NCI-H2029 (cell line): ENCODE data around the gene IL20RA.
"Not testable (repeated sequence)": the region's sequence is repeated elsewhere in the genome, so short reads cannot be mapped to it uniquely, and the experiment has no call there.

Source experiments
- DNase-seq: peaks from one replicate; lab custom pipeline; 2025; lab: John Stamatoyannopoulos, UW

Gene IL20RA

DNA sequence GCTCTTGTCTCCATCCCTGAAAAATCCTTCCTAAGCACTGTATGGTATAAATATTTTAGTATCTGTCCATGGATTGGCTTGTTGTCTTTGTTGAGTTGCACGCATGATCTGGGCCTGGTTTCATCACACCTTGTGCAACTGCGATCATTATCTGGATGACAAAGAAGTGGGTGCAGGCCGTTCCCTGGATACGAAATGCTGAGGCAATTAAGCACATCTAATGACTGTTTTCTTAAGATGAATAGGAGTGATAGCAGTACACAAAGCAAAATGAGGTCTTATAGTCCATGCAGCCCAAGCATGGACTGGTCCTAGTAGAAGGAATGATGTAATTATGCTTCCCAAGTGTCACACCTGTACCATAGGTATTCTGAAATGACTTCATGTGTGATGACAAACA, 74.8 kb downstream of the IL20RA start:
- DNase-seq, result no peak

DNA sequence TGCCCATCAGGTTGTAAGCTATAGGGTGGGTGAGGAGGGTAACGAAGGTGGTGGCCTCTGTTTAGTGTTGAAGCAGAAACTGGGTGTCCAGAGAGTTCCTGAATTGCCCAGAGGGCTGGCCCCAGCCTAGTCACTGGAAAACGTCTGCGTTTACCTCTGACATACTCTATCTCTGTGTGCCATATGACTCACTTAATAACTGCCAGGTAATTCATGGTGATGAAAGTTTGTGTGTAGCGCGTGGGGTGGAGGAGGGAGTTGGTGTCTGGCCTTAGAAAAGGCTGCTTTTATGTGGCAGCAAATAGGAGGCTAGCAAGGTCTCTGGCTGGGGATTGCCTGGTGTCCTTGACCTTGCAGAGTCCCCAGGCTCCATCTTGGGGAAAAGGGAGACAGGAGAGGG, 75.3 kb downstream of the IL20RA start:
- no peak for DNase-seq

DNA sequence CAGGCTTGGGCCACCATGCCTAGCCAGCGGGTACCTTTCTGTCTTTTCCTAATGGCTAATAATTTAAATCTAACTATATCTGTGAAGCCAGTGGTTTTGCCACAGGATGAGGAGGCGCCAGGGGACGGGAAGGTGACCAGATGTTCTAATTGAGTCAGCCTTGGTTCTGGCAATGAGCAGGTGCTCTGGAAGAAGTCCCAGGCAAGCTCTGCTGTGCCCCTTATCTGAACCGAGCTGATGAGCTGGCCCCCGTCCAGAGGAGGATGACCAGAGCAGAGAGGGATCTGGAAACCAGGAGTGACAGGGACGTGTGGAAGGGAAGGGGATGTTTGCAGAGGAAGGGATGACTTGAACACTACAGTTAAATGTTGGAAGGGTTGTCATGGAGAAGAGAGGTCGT, 75.9 kb downstream of the IL20RA start:
- no peak for DNase-seq

DNA sequence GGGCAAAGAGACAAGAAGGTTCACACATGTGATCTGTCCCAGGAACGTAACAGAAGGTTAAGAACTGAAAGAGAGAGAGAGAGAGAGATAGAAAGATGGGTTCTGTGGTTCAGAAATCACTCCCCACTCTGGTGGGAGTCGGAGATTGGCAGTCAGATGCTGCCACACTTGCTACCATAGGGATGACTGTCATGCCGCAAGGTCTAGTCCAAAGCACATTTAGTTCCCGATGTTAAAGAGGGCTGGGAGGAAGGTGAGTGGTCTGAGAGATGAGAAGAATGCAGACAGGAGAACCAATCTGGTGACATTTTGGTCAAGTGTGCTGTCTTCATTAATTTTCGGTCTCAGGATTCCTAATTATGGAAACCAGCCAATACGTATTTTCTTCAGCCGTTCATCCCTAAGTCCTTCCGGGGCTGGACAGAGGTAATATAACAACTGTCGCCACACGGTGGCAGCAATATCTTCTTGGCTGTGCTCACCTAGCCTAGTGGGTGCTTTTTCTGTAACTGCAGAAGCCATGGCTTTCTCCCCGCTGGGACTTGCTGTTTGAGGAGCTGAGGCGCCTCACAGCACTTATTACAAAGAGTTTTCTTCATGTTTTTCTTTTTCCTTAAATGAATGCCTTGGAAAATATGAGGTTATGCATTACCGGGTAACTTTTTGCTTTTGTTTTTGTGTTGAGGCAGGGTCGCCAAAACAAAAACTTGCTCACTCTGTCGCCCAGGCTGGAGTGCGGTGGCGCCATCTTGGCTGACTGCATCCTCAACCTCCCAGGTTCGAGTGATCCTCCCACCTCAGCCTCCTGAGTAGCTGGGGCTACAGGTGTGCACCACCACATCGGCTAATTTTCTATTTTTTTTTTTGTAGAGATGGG, 76.7 kb downstream of the IL20RA start:
- peak; percentile 58 for DNase-seq

DNA sequence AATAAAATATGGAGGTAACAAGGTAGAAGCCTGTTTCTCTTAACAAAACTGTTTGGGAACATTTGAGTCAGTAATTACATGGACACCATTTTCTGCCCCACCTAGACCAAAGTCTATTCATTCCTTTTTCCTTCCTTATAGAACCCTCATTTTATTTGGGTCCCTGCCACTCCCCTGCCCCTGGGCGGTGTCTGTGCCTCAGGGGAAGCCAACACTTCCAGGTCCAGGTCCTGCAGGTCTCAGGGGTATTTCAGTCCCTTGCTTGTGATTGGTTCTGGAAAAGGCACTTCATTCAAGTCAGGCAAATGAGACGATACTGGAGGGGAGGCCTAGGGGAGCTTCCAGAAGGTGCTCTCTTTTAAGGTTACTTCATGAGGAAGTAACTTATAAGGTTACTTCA, 80.4 kb downstream of the IL20RA start:
- DNase-seq, result no peak

DNA sequence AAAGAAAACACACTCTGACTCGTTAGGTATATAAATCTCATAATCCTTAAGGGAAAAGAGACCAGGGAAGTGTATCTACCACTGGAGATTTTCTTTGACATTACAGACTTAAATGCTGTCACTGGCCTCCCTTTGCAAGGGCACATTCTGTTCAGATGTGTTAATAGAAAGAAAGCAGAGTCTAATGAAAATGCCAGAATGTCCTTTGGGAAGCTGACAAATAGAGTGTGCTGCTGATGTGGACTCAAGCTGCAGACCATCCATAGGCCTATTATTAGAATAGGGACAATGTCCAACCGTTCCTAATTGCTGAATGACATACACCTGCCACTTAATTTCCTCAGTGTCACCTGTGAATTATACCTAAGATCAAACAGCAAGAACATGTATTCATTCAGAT, 81.5 kb downstream of the IL20RA start:
- no peak for DNase-seq

DNA sequence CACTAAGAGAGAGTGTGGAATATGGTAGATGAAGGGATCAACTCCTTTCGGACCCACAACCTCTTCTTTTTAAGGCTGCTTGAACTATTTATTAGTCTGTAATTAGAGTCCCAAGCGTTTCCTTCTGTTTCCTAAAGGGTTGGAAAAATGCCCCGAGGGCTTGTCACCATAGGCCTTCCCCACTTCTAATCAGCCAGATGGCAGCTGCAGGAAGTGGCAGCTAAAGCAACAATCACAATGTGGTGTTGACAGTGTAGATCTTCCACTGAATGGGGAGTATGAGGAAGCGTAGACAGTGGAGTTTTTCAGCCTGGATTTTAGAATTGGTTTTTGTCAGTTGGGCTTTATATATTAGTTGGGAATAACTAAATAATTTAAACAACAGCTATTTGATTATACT, 82.1 kb downstream of the IL20RA start:
- DNase-seq, result peak; percentile 84

DNA sequence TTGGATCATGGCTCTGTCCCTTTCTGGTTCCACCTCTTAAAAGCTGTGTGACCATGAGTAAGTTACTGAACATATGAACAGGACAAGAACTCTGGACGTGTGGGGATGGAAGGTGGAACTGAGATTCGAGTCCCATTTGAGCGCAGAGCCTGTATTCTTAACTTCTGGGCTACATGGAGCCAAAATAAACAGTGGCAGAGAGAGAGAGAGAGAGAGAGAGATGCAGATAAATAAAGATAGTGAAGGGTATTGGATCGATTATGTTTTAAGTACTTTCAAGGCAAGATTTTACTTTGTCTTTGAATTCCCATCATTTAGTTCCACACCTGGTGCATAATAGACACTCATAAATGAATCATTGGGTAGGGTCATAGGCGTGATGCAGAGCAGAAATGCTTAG, 82.9 kb downstream of the IL20RA start:
- DNase-seq, result peak; percentile 17

DNA sequence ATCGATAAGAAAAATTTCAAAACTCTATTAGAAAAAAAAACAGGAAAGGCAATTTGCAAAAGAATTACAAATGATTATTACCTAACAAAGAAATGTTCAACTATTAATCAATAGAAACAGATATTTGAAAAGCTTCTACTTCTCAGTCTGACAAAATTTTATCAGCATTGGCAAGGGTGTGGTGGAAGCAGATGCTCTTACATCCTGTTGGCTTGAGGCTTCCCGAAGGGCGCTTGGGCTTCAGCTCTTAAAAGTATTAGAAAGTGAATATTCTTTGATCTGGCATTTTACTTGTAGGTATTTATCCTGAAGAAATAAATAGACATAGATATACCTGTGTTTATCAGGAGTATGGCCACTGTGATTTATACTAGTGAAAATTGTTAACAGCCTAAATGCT, 84.0 kb downstream of the IL20RA start:
- DNase-seq, result no peak

DNA sequence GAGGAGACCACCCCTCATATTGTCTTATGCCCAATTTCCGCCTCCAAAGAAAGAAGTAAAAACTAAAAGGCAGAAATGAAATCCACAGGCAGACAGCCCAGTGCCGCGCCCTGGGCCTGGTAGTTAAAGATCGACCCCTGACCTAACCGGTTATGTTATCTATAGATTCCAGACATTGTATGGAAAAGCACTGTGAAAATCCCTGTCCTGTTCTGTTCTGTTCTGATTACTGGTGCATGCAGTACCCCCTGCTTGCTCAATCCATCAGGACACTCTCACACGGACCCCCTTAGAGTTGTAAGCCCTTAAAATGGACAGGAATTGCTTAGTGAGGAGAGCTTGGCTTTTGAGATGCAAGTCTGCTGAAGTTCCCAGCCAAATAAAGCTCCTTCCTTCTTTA, 84.8 kb downstream of the IL20RA start:
- not testable (repeated sequence) for DNase-seq

DNA sequence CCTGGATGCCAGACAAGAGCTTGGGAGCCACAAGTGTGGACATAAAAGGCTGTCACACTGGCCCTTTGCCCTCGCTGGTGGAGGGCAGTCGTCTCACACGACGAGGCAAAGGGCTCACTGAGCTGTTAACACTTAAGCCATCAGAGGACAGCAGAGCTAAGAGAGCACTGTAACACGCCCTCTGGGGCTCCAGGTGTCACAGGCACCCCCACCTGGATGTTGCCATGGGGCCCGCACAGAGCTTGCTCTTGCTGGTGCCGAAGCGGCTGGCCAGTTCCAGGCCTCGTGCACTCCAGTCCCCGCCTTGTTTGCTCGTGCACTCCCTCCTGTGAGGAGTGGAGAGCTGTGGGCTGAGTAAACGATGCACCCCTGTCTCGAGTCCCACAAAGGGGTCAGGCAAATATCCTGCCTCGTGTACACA, 85.3 kb downstream of the IL20RA start:
- peak; percentile 86 for DNase-seq

DNA sequence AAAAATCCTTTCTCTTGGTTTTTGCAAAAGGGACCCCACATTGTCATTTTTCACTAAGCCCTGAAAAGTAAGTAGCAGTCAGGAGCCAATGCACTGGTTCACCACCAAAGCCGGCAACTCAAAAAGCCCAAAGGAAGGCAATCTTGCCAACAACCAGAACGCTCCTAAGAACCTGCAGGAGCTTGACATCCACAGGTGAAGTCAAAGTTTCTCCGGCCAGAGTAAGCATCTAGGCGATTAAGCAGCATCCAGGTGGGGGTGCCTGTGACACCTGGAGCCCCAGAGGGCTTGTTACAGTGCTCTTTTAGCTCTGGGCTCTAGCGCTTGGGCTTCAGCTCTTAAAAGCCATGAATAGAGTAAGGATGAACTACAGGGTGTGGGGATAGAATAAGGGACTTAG, 86.6 kb downstream of the IL20RA start:
- no peak for DNase-seq

DNA sequence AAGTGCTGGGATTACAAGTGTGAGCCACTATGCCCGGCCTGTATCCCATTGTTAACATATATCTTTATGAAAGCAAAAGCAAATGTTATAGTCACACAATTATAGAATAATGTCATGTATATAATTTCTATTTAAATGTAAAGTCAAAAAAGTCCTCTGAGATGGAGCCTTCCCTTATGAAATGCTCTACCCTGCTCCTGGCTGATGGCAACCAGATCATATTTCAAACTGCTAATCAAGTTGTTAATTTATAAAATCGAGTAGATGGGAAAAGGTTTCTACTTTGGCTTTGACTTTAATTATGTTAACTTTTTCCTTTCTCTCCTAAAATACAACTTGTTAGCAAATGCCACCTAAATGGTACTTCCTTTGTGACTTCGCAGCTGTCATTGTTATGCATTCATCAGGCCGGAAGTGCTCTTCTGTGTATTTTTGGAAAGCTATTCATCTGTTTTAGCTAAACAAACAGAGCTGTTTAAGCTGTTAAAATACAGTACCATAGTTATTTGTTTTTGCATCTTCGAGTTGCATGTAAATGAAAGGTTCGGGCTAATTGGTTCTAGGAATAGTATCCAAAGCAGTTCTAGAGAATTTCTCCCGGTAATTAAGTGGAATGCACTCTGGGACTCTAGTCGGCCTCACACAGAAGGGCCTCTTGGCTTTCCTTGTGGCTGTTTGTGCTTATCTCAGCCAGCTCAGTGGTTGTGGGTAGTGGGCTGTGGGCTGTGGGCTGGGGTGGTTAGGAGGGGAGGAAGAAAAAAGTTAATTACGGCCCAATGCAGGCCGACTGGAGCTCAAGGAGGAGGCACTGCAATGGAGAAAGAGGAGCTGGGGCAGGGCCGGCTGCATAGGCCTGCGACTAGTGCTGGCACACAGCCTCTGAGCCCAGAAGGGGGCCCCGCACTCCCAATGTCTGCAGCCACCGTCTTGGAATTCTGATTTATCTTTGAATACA, 87.9 kb downstream of the IL20RA start:
- DNase-seq, result peak; percentile 25

DNA sequence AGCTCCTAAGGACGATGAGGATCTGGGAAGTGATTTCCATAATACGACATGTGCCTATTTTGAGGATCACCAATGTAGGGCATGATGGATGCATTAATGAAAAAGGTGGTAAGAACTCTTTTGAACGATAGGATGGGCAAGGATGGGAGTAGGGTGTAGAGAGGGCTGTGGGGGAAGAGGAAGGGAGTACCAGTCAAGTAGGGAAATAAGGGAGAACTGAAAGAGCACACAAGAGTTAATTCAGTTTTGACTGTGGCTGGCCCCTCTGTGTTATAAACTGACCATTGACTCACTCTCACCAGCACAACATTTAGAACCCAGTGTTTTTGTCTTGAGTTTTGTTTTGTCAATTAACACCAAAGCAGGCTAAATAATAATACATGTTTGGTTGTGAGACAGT, 89.6 kb downstream of the IL20RA start:
- DNase-seq, result no peak

DNA sequence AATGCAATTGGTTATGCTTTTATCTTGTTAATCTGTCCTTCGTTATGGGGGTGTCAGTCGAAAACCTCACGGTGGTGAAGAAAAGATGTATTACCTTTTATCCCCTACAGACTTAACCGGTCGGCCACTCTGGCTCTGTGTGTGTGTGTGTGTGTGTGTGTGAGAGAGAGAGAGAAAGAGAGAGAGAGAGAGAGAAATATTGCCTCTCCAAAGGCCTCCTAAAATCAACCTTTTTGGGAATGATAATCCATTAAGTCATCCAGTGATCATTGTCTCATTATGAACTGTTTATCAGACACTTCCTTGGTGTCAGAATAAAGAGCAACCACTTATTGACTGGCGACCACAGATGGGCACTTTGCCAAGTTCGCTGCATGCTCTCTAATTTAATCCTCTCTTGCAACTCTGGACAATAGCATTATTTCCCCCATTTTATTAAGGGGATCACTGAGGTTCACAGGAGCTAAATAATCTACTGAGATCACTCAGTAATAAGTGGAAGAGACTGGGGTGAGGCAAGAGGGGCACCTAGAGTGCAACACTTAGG, 92.0 kb downstream of the IL20RA start:
- peak; percentile 37 for DNase-seq

DNA sequence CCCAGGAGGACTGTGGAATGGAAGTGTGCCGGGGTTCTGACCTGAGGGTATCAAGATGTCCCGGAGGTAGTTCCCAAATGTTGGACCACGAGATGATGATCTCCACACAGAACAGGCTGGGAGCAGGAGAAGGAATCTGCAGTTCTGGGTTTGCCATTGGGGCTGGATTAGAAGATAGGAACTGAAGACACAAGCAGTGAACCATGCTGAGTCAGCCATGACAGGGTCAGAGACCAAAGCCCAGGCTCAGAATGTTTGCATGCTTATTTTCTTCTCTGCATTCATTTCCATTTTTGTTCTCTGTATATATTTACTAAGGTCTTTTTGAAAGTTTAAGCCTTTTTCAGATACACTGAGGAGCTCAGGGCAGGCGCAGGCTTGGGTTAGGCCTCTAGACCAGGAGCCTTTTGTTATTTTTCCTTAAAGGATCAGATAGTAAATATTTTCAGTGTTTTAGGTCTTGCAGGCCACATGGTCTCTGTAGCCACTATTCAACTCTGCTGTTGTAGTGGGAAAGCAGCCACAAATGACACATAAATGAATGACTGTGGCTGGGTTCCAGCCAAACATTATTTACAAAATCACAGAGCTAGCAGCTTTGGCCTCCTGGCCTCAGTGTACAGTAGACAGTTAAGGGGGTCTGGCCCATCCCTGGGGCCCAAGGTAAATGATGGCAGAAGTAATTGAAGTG, 94.2 kb downstream of the IL20RA start:
- DNase-seq, result no peak
